Dedifferentiated amniotic fluid mesenchymal stem cell (primary cell): ENCODE measurements around the gene GCNA.
A peak's percentile ranks its signal among the peaks of the same experiment; 100 is the strongest.

Experiments
- DNase-seq: peaks from one replicate; pipeline ENCODE4 v3.0.0-alpha.2; 2016; ENCODE audit errors: extremely low spot score

GCNA gene

GRCh38 chrX:71615954-71616353 lies 37.7 kb downstream of the GCNA start:
- no peak for DNase-seq

GRCh38 chrX:71616672-71617529 lies 38.7 kb downstream of the GCNA start:
- no peak for DNase-seq

GRCh38 chrX:71617742-71618141 lies 39.5 kb downstream of the GCNA start:
- no peak for DNase-seq

GRCh38 chrX:71618303-71618721 lies 40.1 kb downstream of the GCNA start, which contains the start of gene CXCR3:
Gene CXCR3 (minus strand): TSS chrX:71618511. CDS start chrX:71618449, 62 bp downstream.
- no peak for DNase-seq

- no peak for DNase-seq
Measured at GRCh38 chrX:71618787-71619186, 40.5 kb downstream of the GCNA start.

- DNase-seq = no peak
Measured at GRCh38 chrX:71619193-71619592, 41.0 kb downstream of the GCNA start.

- no peak for DNase-seq
Measured at GRCh38 chrX:71619986-71620385, 41.7 kb downstream of the GCNA start.

GRCh38 chrX:71621603-71622002 lies 43.4 kb downstream of the GCNA start:
- no peak for DNase-seq

- no peak for DNase-seq
Measured at GRCh38 chrX:71622032-71622575, 43.9 kb downstream of the GCNA start.

- DNase-seq = no peak
Measured at GRCh38 chrX:71622576-71623450, 44.6 kb downstream of the GCNA start.

GRCh38 chrX:71623714-71624113 lies 45.5 kb downstream of the GCNA start:
- DNase-seq = no peak

- no peak for DNase-seq
Measured at GRCh38 chrX:71625471-71625870, 47.2 kb downstream of the GCNA start.

- DNase-seq = no peak
Measured at GRCh38 chrX:71626576-71626975, 48.3 kb downstream of the GCNA start.

- no peak for DNase-seq
Measured at GRCh38 chrX:71627588-71628404, 49.6 kb downstream of the GCNA start.

GRCh38 chrX:71629467-71629866 lies 51.2 kb downstream of the GCNA start:
- no peak for DNase-seq

- DNase-seq = no peak
Measured at GRCh38 chrX:71632923-71633657, 54.9 kb downstream of the GCNA start.

GRCh38 chrX:71634366-71634765 lies 56.1 kb downstream of the GCNA start:
- DNase-seq = no peak

GRCh38 chrX:71636438-71637252 lies 58.4 kb downstream of the GCNA start:
- DNase-seq = no peak

GRCh38 chrX:71637253-71637618 lies 59.0 kb downstream of the GCNA start:
- no peak for DNase-seq

GRCh38 chrX:71637848-71638247 lies 59.6 kb downstream of the GCNA start:
- peak; percentile 21 for DNase-seq
